Heart right ventricle (tissue), 16 donors: ENCODE results near the gene CATSPERB. TPM values are rescaled to one million over a fixed set of nuclear protein-coding genes. Genes with fewer than 3 reads are reported as not detected.
"Not testable (repeated sequence)": the region's sequence is repeated elsewhere in the genome, so short reads cannot be mapped to it uniquely, and the experiment has no call there.

Source experiments
- ATAC-seq, 8 donors: fragments of 200-7000 bp; cut with Tn5 transposase; one replicate each; pipeline ENCODE4 v1.9.1; 2020; ENCODE audit warnings: mild to moderate bottlenecking in 8 of 8, moderate library complexity in 8 of 8, moderate number of reproducible peaks in 1 of 8
- DNase-seq, 2 donors: peaks; one replicate each; pipeline ENCODE4 v3.0.0-alpha.2; 2020
- H3K27ac ChIP-seq, 10 donors: fragments of 200-600 bp; sonication (generic) in 2 of 10; one replicate each; pipeline versions ENCODE4 v1.5.0 to v1.8.0; 2020 to 2022; ENCODE audit warnings: mild to moderate bottlenecking in 3 of 10
- H3K27me3 ChIP-seq, 7 donors: fragments of 200-600 bp; one replicate each; pipeline ENCODE4 v1.8.0; 2021 to 2022; ENCODE audit warnings: mild to moderate bottlenecking in 2 of 7
- H3K36me3 ChIP-seq, 9 donors: fragments of 200-600 bp; sonication (generic) in 1 of 9; one replicate each; pipeline versions ENCODE4 v1.5.0 to v1.8.0; 2020 to 2022; ENCODE audit warnings: mild to moderate bottlenecking in 2 of 9
- H3K4me1 ChIP-seq, 9 donors: fragments of 200-600 bp; sonication (generic) in 1 of 9; one replicate each; pipeline versions ENCODE4 v1.5.0 to v1.8.0; 2020 to 2022; ENCODE audit warnings: mild to moderate bottlenecking in 4 of 9
- H3K4me3 ChIP-seq, 10 donors: fragments of 200-600 bp; sonication (generic) in 2 of 10; one replicate each; pipeline versions ENCODE4 v1.5.0 to v1.8.0; 2020 to 2022; ENCODE audit warnings: mild to moderate bottlenecking in 7 of 10, moderate library complexity in 2 of 10
- H3K9me3 ChIP-seq, 11 donors: fragments of 200-600 bp in 10 of 11; sonication (generic) in 2 of 11; one replicate each; pipeline versions ENCODE4 v1.5.0 to v1.8.0; 2013 to 2022; ENCODE audit warnings: mild to moderate bottlenecking in 2 of 11, control low read depth in 1 of 11, moderate library complexity in 1 of 11
- WGBS, 2 donors: extraction: QIAGEN DNeasy Blood & Tissue Kit; methylation state at CpG; one replicate each; pipeline ENCODE4 v1.1.7; 2013; ENCODE audit warnings: inconsistent platforms in 1 of 2; 5-methylcytosine and 5-hydroxymethylcytosine counted together
- intact Hi-C, 10 donors: fragments of 100-400 bp; cut with DNase I; formaldehyde crosslinking; loops; one replicate each; pipeline versions ENCODE4 v1.11.1 to v1.14.2; 2022
- polyA plus RNA-seq, 2 donors: library from polyadenylated mRNA; stranded (reverse); fragments of 200-250 nt; gene quantifications; one replicate each; pipeline ENCODE4 v1.2.3, GENCODE V29; 2013
- total RNA-seq, 10 donors: library from RNA; stranded (reverse); fragmentation: NEBNext Ultra II Directional in 3 of 10; extraction: Animal tissue kit (Norgen Biotek cat#: 25700) in 3 of 10; gene quantifications; one replicate each; pipeline versions ENCODE4 v1.2.1 to v1.2.4, GENCODE V29; 2021 to 2023
- TF ChIP-seq, protein P1 (sequence below), 9 donors: fragments of 200-600 bp; sonication (generic) in 2 of 9; IDR thresholded peaks; one replicate each; pipeline versions ENCODE4 v1.5.0 to v1.8.0; 2021 to 2022; ENCODE audit warnings: antibody characterized with exemption in 9 of 9, mild to moderate bottlenecking in 5 of 9, moderate library complexity in 1 of 9
- donor health status: Arrhythmogenic right ventricular cardiomyopathy.
- donor health status: ischemic (EF 13 %, LVEDD 7.1; RV severe dilation, severe dysfunction).
- donor health status: healthy with polysubstance abuse.
- donor health status: DM: no; HTN: yes; CAD: no.
- donor health status: DM: no; HTN: no; CAD: no.
- donor health status: ischemic (EF 25% LVEDD 6.9; RV normal size, moderate dysfunction).
- donor health status: ischemic (EF 25% LVEDD 5.7; RV mildly dilated, moderate dysfunction).
- donor health status: healthy.
- donor health status: DM: yes; HTN: yes; CAD: no.
- donor health status: Ischemic cardiomyopathy.
- donor health status: ischemic (EF 35%, LVEDD 5.7; RV mildly dilated, moderate dysfunction).
- donor health status: nonischemic (EF 11% LVEDD 7.7; RV severe dilation, severe dysfunction).
- donor health status: DM: yes; HTN: yes; CAD: no.
- donor health status: PGD.
- donor health status: ischemic (EF 29% LVEDD 5.4; RV normal size, mild dysfunction).
- donor health status: nonischemic (EF 23%, LVEDD 6.1; RV moderate dilation, normal function).

The CATSPERB gene
- total and polyA plus RNA-seq, 12 donors: 0.10 to 1.5 (median 0.57) TPM; not detected in 1

DNA sequence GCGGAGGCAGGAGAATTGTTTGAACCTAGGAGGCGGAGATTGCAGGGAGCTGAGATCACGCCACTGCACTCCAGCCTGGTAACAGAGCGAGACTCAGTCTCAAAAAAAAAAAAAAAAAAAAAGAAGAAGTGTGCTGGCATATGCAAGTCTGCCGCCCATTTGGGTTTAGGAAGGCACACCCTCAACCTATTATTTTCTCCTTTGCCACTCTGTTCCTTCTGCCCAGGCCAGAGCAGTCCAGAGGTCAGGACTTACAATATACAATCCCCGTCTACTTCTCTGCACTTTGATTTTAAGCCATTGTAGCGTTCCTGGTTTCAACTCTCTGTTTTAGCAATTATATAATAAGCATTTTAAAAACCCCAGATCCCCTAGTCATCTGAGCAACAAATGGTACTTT, 39.8 kb downstream of the CATSPERB start:
- TF ChIP-seq, protein P1, sequence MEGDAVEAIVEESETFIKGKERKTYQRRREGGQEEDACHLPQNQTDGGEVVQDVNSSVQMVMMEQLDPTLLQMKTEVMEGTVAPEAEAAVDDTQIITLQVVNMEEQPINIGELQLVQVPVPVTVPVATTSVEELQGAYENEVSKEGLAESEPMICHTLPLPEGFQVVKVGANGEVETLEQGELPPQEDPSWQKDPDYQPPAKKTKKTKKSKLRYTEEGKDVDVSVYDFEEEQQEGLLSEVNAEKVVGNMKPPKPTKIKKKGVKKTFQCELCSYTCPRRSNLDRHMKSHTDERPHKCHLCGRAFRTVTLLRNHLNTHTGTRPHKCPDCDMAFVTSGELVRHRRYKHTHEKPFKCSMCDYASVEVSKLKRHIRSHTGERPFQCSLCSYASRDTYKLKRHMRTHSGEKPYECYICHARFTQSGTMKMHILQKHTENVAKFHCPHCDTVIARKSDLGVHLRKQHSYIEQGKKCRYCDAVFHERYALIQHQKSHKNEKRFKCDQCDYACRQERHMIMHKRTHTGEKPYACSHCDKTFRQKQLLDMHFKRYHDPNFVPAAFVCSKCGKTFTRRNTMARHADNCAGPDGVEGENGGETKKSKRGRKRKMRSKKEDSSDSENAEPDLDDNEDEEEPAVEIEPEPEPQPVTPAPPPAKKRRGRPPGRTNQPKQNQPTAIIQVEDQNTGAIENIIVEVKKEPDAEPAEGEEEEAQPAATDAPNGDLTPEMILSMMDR (IDR thresholded peaks at IDR 0.05): no peak
- ATAC-seq (no peak), DNase-seq (no peak)
- H3K9me3 ChIP-seq: peaks cover 0 to 14% (median 0%) of the 10 kb centered on the region in 11 donors
- H3K4me3 ChIP-seq: no peak overlapping the region
- H3K27ac ChIP-seq: no peak overlapping the region
- no peaks in the 10 kb centered on the region for H3K36me3 ChIP-seq
- intact Hi-C loops: no loop called here
- WGBS, 2 donors: 84 to 89% methylated on average over 7 of the region's 7 CpGs
- H3K4me1 ChIP-seq: no peaks in the 10 kb centered on the region
- peaks cover 0 to 4% (median 0%) of the 10 kb centered on the region in 7 donors for H3K27me3 ChIP-seq

DNA sequence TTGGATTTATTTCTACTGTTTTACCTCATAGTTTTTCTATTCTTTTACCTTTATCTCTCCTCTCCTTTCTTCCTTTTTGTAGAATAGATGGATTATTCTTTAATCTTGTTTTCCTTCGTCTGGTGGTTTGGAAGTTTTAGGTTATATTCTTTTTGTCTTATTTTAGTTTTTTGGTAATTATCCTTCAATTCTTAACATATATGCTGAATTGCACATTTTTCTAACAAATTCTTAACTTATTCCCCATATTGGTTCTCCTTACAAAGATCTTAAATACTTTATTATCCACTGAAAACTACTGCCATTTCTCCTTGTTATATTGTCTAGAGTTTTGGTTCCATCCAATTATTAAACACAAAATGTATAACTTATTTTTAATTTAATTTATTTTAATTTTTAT, 42.3 kb downstream of the CATSPERB start:
- intact Hi-C loops: no loop called here
- no peak for ATAC-seq
- no peak for DNase-seq
- Histone ChIP-seq H3K4me3 (no peak overlapping the region), H3K27ac (no peak overlapping the region), H3K36me3 (no peaks in the 10 kb centered on the region), H3K9me3 (peaks cover 0 to 14% (median 0%) of the 10 kb centered on the region in 11 donors), H3K27me3 (peaks cover 0 to 4% (median 0%) of the 10 kb centered on the region in 7 donors), H3K4me1 (no peaks in the 10 kb centered on the region)
- 75 to 87% methylated on average over 1 of the region's 1 CpG for WGBS, 2 donors
- TF ChIP-seq, protein P1 (IDR thresholded peaks at IDR 0.05): no peak

DNA sequence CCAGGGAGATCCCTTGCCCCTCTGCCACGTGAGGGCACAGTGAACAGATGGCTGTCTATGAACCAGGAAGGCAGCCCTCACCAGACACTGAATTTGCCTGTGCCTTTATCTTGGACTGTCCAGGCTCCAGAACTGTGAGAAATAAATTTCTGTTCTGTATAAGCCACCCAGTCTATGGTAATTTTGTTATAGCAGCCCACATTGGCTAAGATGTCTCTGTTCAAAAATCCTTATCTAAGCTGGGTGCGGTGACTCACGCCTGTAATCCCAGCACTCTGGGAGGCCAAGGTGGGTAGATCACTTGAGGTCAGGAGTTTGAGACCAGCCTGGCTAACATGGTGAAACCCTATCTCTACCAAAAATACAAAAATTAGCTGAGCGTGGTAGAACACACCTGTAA, 44.5 kb downstream of the CATSPERB start:
- intact Hi-C loops, H3K27ac ChIP-seq, H3K4me1 ChIP-seq, H3K27me3 ChIP-seq, H3K4me3 ChIP-seq, DNase-seq, H3K36me3 ChIP-seq, ATAC-seq: not testable (repeated sequence)
- WGBS, 2 donors: 83 to 87% methylated on average over 4 of the region's 4 CpGs
- peaks cover 0 to 14% (median 0%) of the 10 kb centered on the region in 11 donors for H3K9me3 ChIP-seq

DNA sequence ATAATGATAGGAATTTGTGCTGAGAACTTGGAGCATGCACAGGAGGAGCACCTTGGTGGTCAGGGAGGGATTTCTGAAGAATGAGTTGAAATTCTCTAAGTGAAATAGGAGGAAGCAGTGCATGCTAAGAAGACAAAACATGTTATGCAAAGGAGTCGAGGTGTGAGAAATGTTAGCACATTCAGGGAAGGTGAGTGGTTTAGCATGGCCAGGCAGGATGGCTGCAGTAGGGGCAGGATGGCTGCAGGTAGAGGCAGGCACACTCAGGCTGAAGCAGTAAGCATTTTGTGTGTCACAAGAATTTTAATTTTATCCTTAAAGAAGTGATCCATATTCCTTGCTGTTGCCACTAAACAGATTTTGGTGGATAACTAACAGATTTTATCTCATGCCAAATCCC, 46.3 kb downstream of the CATSPERB start:
- ATAC-seq: no peak
- Histone ChIP-seq H3K4me3 (no peak overlapping the region), H3K4me1 (no peaks in the 10 kb centered on the region), H3K27me3 (no peaks in the 10 kb centered on the region), H3K27ac (no peak overlapping the region), H3K9me3 (peaks cover 0 to 8% (median 0%) of the 10 kb centered on the region in 11 donors), H3K36me3 (no peaks in the 10 kb centered on the region)
- DNase-seq: no peak
- WGBS, 2 donors: 44 to 66% methylated on average over 1 of the region's 1 CpG
- TF ChIP-seq, protein P1 (IDR thresholded peaks at IDR 0.05): no peak
- intact Hi-C loops: no loop called here

DNA sequence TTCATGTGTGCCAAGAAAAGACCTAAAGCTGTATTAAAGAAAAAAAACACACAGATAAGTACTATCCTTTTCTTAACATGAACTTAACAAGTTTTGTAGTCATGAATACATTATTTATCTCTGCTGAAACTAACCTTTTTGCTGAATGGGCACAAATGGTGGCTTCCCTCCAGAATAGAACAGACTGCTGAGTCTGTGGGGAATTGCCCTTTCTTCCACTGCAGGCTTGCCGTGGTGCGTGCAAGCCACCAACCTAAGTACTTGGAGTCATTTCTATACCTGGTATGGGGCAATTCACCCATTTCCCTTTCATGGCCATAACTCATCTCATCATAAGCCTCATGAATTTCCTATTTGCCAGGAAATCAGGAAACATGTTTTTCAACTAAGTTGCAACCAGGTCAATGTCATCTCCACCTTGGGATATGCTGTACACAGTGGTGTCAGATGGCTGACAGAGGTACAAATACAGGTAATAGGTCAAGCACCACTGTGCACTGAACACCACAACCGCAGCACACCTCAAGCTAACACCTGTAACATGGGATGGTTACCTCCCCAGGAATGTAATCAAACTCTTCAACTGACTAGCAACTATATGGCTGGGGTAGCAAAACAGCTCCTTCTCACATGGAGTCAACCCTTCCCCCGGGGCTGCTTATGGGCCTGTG, 49.9 kb downstream of the CATSPERB start:
- H3K36me3 ChIP-seq: no peaks in the 10 kb centered on the region
- ATAC-seq: no peak

More for the DNA sequence above, 49.9 kb downstream of the CATSPERB start:
- WGBS, 2 donors: 80 to 88% methylated on average over 4 of the region's 4 CpGs
- Histone ChIP-seq H3K4me3 (no peak overlapping the region), H3K9me3 (peaks cover 0 to 10% (median 0%) of the 10 kb centered on the region in 11 donors), H3K4me1 (no peaks in the 10 kb centered on the region), H3K27ac (no peak overlapping the region), H3K27me3 (no peaks in the 10 kb centered on the region)
- no peak for DNase-seq
- intact Hi-C loops: no loop called here
- TF ChIP-seq, protein P1 (IDR thresholded peaks at IDR 0.05): no peak
